DND-41 (cell line): ENCODE results near the gene PFN1.

ENCODE experiments used
- EZH2 ChIP-seq: IDR thresholded peaks from 3 replicates; pipeline ENCODE4 v1.6.1; 2012; ENCODE audit warnings: borderline replicate concordance, low read depth, mild to moderate bottlenecking, moderate library complexity, low read length, inconsistent platforms; ENCODE audit not compliant: severe bottlenecking
- TF ChIP-seq, protein P1 (sequence below): IDR thresholded peaks from 2 replicates; pipeline ENCODE4 v1.5.1; 2012; ENCODE audit warnings: borderline replicate concordance, low read length, moderate library complexity, mild to moderate bottlenecking; ENCODE audit not compliant: poor library complexity, severe bottlenecking; ENCODE audit errors: extremely low read depth

DNA sequence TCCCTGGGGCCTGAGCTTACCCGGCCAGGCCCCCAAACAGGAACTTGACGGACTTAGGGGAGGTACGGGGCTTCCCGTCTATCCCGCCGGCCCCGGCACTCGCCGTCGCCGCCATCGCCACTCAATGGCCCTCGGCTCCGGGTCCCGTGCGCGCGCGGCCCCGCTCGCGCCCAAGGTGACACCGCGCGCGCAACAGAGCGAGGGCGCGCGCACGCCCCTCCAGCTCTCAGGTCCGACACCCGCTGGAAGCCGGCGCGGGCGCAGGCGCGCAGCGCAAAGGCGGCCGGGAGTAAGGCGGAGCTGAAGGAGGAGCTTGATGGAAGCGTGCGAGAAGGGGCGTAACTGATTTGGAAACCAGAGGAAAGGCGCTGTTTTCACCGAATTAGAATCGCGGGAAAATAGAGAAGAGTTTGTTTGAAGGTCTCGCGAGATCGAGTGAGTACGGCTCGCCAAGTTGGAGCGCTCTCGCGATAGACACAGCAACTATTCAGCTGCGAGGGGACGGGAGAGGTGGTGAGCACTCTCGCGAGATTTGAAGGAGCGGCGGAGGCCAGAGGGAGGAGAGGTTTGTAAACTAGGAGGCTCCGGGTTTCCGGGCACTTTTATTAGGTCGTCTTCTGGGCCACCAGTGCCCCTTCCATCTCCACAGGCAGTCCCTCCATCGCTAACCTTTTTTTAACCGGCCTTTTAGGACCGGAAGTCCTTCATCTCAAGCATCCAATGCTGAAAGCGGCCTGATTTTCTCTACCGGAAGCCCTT is 8.4 kb downstream of the PFN1 start, which contains the start of the genes RNF167 and SLC25A11:
- TF ChIP-seq, protein P1, sequence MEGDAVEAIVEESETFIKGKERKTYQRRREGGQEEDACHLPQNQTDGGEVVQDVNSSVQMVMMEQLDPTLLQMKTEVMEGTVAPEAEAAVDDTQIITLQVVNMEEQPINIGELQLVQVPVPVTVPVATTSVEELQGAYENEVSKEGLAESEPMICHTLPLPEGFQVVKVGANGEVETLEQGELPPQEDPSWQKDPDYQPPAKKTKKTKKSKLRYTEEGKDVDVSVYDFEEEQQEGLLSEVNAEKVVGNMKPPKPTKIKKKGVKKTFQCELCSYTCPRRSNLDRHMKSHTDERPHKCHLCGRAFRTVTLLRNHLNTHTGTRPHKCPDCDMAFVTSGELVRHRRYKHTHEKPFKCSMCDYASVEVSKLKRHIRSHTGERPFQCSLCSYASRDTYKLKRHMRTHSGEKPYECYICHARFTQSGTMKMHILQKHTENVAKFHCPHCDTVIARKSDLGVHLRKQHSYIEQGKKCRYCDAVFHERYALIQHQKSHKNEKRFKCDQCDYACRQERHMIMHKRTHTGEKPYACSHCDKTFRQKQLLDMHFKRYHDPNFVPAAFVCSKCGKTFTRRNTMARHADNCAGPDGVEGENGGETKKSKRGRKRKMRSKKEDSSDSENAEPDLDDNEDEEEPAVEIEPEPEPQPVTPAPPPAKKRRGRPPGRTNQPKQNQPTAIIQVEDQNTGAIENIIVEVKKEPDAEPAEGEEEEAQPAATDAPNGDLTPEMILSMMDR, result no peak
- no peak for TF ChIP-seq EZH2
